A549 treated with dexamethasone at 1 μM for 4 hours (cell line): ENCODE results near the gene SLC4A1AP. TPM values are rescaled to one million over a fixed set of nuclear protein-coding genes. Genes with fewer than 3 reads are reported as not detected.

Source experiments
- total RNA-seq: library from RNA; stranded (reverse); fragments of 200-300 nt; extraction: Qiagen RNA extraction; gene quantifications from 5 replicates; pipeline ENCODE4 v1.2.3, GENCODE V29; 2022

Gene SLC4A1AP, protein sequence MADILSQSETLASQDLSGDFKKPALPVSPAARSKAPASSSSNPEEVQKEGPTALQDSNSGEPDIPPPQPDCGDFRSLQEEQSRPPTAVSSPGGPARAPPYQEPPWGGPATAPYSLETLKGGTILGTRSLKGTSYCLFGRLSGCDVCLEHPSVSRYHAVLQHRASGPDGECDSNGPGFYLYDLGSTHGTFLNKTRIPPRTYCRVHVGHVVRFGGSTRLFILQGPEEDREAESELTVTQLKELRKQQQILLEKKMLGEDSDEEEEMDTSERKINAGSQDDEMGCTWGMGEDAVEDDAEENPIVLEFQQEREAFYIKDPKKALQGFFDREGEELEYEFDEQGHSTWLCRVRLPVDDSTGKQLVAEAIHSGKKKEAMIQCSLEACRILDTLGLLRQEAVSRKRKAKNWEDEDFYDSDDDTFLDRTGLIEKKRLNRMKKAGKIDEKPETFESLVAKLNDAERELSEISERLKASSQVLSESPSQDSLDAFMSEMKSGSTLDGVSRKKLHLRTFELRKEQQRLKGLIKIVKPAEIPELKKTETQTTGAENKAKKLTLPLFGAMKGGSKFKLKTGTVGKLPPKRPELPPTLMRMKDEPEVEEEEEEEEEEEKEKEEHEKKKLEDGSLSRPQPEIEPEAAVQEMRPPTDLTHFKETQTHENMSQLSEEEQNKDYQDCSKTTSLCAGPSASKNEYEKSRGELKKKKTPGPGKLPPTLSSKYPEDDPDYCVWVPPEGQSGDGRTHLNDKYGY
- total RNA-seq: 30.4 to 33.5 TPM (median 32.9 TPM) in 5 replicates

DNA sequence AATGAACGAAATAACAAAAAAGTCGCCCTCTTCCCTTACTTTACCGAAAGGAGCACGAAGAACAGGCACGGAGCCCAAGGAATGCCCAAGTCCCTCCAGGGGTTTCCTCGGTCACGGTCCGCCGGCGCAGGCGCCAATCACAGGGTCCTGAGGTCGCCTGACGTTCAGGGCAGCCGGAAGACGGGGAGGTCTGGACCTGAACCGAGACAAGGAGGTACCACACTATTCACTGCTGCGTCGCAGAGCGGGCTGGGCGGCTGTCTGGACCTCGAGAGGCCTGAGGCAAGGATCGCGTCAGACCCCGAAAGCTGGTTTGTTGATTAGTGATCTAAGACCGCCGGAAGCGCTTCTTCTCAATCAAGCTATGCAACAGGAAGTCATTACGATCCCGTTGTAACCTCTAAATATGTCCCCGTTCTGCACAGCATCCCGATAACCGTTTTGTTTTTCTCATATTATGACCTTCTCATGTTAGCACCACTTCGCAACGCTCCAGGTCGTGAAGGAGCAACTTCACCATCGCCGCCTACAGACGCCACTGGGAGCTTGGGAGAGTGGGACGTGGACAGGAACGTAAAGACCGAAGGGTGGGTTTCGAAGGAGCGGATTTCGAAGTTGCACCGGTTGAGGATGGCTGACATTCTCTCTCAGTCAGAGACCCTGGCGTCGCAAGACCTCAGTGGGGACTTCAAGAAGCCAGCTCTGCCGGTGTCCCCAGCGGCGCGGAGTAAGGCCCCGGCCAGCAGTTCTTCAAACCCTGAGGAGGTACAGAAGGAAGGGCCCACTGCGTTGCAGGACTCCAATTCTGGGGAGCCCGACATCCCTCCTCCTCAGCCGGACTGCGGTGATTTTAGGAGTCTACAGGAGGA, at the start of gene SLC4A1AP, which contains the start of gene SUPT7L:
Gene SLC4A1AP (plus strand): TSS at position 605 of the 869 bp plus-strand sequence. CDS start 26 bp downstream, at position 631.
Gene SUPT7L (minus strand): TSS at position 330 of the 869 bp plus-strand sequence. CDS start 1,422 bp downstream, outside the sequence.

GRCh38 chr2:27628767-27629709, 34.7 kb upstream of the SLC4A1AP start, which contains the start of the genes CCDC121 and GPN1:
Gene CCDC121, minus strand, starts transcription at chr2:27629012. Its CDS starts 1,213 bp downstream, at chr2:27627799.
Gene GPN1, plus strand, starts transcription at chr2:27629050. Its CDS starts 9 bp downstream, at chr2:27629059.

Other genes with a start within 250 kb of the SLC4A1AP start
- gene NRBP1, start 235.3 kb upstream of the SLC4A1AP start, total RNA-seq: 119 to 140 TPM (median 133 TPM) in 5 replicates
- gene KRTCAP3, start 221.5 kb upstream of the SLC4A1AP start, total RNA-seq: 0.39 to 0.87 TPM (median 0.45 TPM) in 5 replicates
- 6.0 to 9.0 TPM (median 7.5 TPM) in 5 replicates for gene IFT172, start 174.1 kb upstream of the SLC4A1AP start, total RNA-seq
- gene FNDC4, start 168.7 kb upstream of the SLC4A1AP start, total RNA-seq: 3.8 to 5.3 TPM (median 4.5 TPM) in 5 replicates
- 0.13 to 0.20 TPM (median 0.13 TPM) in 5 replicates for gene GCKR, start 167.1 kb upstream of the SLC4A1AP start, total RNA-seq
- 18.2 to 21.6 TPM (median 19.3 TPM) in 5 replicates for gene ZNF512, start 80.8 kb upstream of the SLC4A1AP start, total RNA-seq
- gene CCDC121, start 34.9 kb upstream of the SLC4A1AP start, total RNA-seq: 3.5 to 4.8 TPM (median 3.8 TPM) in 5 replicates
- 56.4 to 64.0 TPM (median 57.1 TPM) in 5 replicates for gene GPN1, start 34.8 kb upstream of the SLC4A1AP start, total RNA-seq
- gene SUPT7L, start 275 bp upstream of the SLC4A1AP start, total RNA-seq: 26.6 to 33.0 TPM (median 32.4 TPM) in 5 replicates
- gene MRPL33, start 107.8 kb downstream of the SLC4A1AP start, total RNA-seq: 317 to 601 TPM (median 345 TPM) in 5 replicates
- 6.8 to 8.0 TPM (median 7.5 TPM) in 5 replicates for gene RBKS, start 226.5 kb downstream of the SLC4A1AP start, total RNA-seq
- gene BABAM2, start 226.8 kb downstream of the SLC4A1AP start, total RNA-seq: 48.0 to 54.8 TPM (median 52.7 TPM) in 5 replicates